HepG2 (cell line): Measurements from ENCODE around the gene TRMT6. TPM values are rescaled to one million over a fixed set of nuclear protein-coding genes. Genes with fewer than 3 reads are reported as not detected.

ENCODE experiments used
- GPN1 ChIP-seq: sonication (generic); formaldehyde crosslinking; IDR thresholded peaks from 2 replicates; pipeline ENCODE4 v1.5.1; 2020; ENCODE audit warnings: missing genetic modification reagents, borderline replicate concordance
- HOXA7 ChIP-seq: sonication (generic); formaldehyde crosslinking; IDR thresholded peaks from 2 replicates; pipeline ENCODE4 v1.8.1; 2022; ENCODE audit warnings: mild to moderate bottlenecking, missing genetic modification reagents, moderate library complexity
- KDM3A ChIP-seq: IDR thresholded peaks from 2 replicates; pipeline ENCODE4 v1.6.1; 2018; ENCODE audit warnings: low read depth, missing compliant biosample characterization
- KLF6 ChIP-seq: IDR thresholded peaks from 2 replicates; pipeline ENCODE4 v1.8.0; 2016; ENCODE audit warnings: missing biosample characterization, missing genetic modification reagents
- MAFK ChIP-seq, 2 experiments: IDR thresholded peaks in 1 of 2; conservative IDR thresholded peaks in 1 of 2; 2 replicates each; pipeline ENCODE4 v1.6.1; 2011; ENCODE audit warnings: improper control_type of control experiment in 2 of 2, low read length in 2 of 2
- NBN ChIP-seq: fragments of 450-650 bp; conservative IDR thresholded peaks from 2 replicates; pipeline ENCODE4 v1.6.1; 2017
- NFYB ChIP-seq: sonication (generic); formaldehyde crosslinking; IDR thresholded peaks from 2 replicates; pipeline ENCODE4 v1.4.0; 2020; ENCODE audit warnings: missing genetic modification reagents
- PAWR ChIP-seq: sonication (generic); formaldehyde crosslinking; IDR thresholded peaks from 2 replicates; pipeline ENCODE4 v1.4.0; 2020; ENCODE audit warnings: missing genetic modification reagents, mild to moderate bottlenecking, borderline replicate concordance
- POLR2AphosphoS5 ChIP-seq: IDR thresholded peaks from 2 replicates; pipeline ENCODE4 v1.6.1; 2012; ENCODE audit warnings: low read depth, low read length
- RNF2 ChIP-seq: fragments of 450-650 bp; conservative IDR thresholded peaks from 2 replicates; pipeline ENCODE4 v1.6.1; 2016; ENCODE audit warnings: low read depth
- RXRB ChIP-seq: IDR thresholded peaks from 2 replicates; pipeline ENCODE4 v1.6.1; 2016; ENCODE audit warnings: borderline replicate concordance, missing genetic modification reagents, missing compliant biosample characterization
- ZC3H4 ChIP-seq: sonication (generic); formaldehyde crosslinking; IDR thresholded peaks from 2 replicates; pipeline ENCODE4 v1.4.0; 2020; ENCODE audit warnings: missing genetic modification reagents, borderline replicate concordance
- ZMYM2 ChIP-seq: sonication (generic); formaldehyde crosslinking; IDR thresholded peaks from 2 replicates; pipeline ENCODE4 v1.8.0; 2022; ENCODE audit warnings: mild to moderate bottlenecking, missing genetic modification reagents
- ZMYM4 ChIP-seq: sonication (generic); formaldehyde crosslinking; IDR thresholded peaks from 2 replicates; pipeline ENCODE4 v1.8.1; 2023; ENCODE audit warnings: mild to moderate bottlenecking, missing genetic modification reagents
- ZNF101 ChIP-seq: sonication (generic); formaldehyde crosslinking; IDR thresholded peaks from 2 replicates; pipeline ENCODE4 v1.4.0; 2020; ENCODE audit warnings: mild to moderate bottlenecking, low read depth, missing genetic modification reagents, borderline replicate concordance
- ZNF720 ChIP-seq: sonication (generic); formaldehyde crosslinking; IDR thresholded peaks from 2 replicates; pipeline ENCODE4 v1.4.0; 2020; ENCODE audit warnings: missing genetic modification reagents
- ZNF746 ChIP-seq: sonication (generic); formaldehyde crosslinking; IDR thresholded peaks from 2 replicates; pipeline ENCODE4 v1.8.0; 2022; ENCODE audit warnings: mild to moderate bottlenecking, missing genetic modification reagents
- ZNF749 ChIP-seq: sonication (generic); formaldehyde crosslinking; IDR thresholded peaks from 2 replicates; pipeline ENCODE4 v1.8.0; 2022; ENCODE audit warnings: mild to moderate bottlenecking, missing genetic modification reagents, moderate library complexity, borderline replicate concordance
- ZNF768 ChIP-seq: sonication (generic); formaldehyde crosslinking; IDR thresholded peaks from 2 replicates; pipeline ENCODE4 v1.4.0; 2020; ENCODE audit warnings: missing genetic modification reagents
- polyA plus RNA-seq, 8 experiments: library from polyadenylated mRNA; depleted of rRNA in 3 of 8; stranded (reverse) in 7 of 8; unstranded in 1 of 8; fragments of >200 nt; fragmentation: Illumina TruSeq in 4 of 8; extraction: Trizol in 4 of 8; gene quantifications; 2 replicates each; pipeline versions ENCODE4 v1.2.1 to v1.2.3, GENCODE V29; 2011 to 2016; ENCODE audit warnings: low read depth in 4 of 8, missing spikeins in 1 of 8, mixed read lengths in 1 of 8; ENCODE audit not compliant: insufficient read depth in 1 of 8
- total RNA-seq, 5 experiments: library from RNA; depleted of rRNA; stranded (reverse); fragments of >200 nt; fragmentation: Illumina TruSeq; extraction: Trizol; gene quantifications; 2 replicates each; pipeline ENCODE4 v1.2.3, GENCODE V29; 2016; ENCODE audit warnings: low read depth in 1 of 5
- TF ChIP-seq, protein P1 (sequence below): sonication (generic); formaldehyde crosslinking; IDR thresholded peaks from 2 replicates; pipeline ENCODE4 v1.4.0; 2020; ENCODE audit warnings: mild to moderate bottlenecking, missing genetic modification reagents
- TF ChIP-seq, protein P2 (sequence below): sonication (generic); formaldehyde crosslinking; IDR thresholded peaks from 2 replicates; pipeline ENCODE4 v1.4.0; 2020; ENCODE audit warnings: missing genetic modification reagents
- TF ChIP-seq, protein P3 (sequence below): sonication (generic); formaldehyde crosslinking; IDR thresholded peaks from 2 replicates; pipeline ENCODE4 v1.4.0; 2020; ENCODE audit warnings: missing genetic modification reagents, borderline replicate concordance

TRMT6 gene
- total and polyA plus RNA-seq, 2 of the 13 experiments (the other 11 are each of a cell fraction or from before 2014, with no cell fraction given) = 10.5 to 37.8 TPM

DNA sequence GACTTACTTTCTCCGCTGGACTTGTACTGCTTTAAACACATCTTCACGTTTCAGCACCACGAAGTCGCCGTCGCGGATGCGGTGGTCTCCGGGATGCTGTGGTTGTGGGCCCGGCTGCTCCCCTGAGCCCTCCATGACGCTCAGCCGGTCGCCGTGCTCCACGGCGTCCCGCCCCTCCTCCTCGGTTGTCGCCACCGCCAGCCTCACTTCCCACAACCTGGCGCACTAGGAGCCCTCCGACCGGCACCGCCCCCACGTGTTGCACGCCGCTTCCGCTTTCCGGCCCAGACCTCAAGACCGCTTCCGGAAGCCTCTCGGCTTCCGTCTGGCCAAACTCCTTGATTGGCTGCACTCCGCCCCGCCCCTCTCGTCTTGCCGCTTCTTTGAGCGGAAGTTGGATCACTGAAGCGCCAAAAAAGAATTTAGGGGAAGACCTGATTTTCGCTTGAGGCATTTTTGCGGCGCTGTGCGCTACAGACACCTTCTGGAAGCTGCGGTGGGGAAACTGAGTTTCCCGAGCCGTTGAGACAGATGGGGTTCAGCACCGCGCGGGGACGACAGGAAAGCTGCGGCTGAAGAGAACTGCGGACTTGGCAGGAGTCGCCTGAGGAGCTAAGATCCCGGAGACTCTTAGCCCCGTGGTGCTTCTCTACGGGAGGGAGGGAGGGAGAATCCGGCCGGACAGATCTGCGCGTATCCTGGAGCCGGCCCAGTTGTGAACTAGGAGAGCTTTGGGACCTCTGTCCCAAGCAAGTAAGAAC, at the start of gene TRMT6, which contains the start of gene MCM8 (continued):
- TF ChIP-seq POLR2AphosphoS5 (peak; percentile 89), ZNF749 (CRISPR knock-in tag) (peak; percentile 92; the same call in 1 of the 2 replicates), KDM3A (CRISPR knock-in tag) (peak; percentile 95), MAFK (conservative IDR thresholded peaks at IDR 0.05 in 1 of 2, IDR thresholded peaks at IDR 0.05 in 1 of 2; ENCODE audit: low read length in 2 of 2) (no peak), NFYB (CRISPR knock-in tag) (peak; percentile 100), ZNF720 (CRISPR knock-in tag) (0 out of 2 replicates have a peak, but pooled peaks have one; percentile 29), HOXA7 (no peak), ZC3H4 (CRISPR knock-in tag) (no peak; the same call in 1 of the 2 replicates), NBN (no peak), GPN1 (CRISPR knock-in tag) (peak; percentile 79; the same call in 1 of the 2 replicates), ZNF101 (CRISPR knock-in tag) (peak; percentile 82; the same call in 1 of the 2 replicates), RNF2 (peak; percentile 89; the same call in 1 of the 2 replicates), ZNF746 (CRISPR knock-in tag) (peak; percentile 77; the same call in 1 of the 2 replicates), RXRB (CRISPR knock-in tag) (peak; percentile 91), KLF6 (peak; percentile 95), ZMYM4 (CRISPR knock-in tag) (peak; percentile 99), ZMYM2 (no peak), PAWR (CRISPR knock-in tag) (peak; percentile 87), ZNF768 (CRISPR knock-in tag) (peak; percentile 80; the same call in 1 of the 2 replicates)
- TF ChIP-seq, protein P1, sequence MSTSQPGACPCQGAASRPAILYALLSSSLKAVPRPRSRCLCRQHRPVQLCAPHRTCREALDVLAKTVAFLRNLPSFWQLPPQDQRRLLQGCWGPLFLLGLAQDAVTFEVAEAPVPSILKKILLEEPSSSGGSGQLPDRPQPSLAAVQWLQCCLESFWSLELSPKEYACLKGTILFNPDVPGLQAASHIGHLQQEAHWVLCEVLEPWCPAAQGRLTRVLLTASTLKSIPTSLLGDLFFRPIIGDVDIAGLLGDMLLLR (CRISPR knock-in tag) = peak; percentile 100
- TF ChIP-seq, protein P2, sequence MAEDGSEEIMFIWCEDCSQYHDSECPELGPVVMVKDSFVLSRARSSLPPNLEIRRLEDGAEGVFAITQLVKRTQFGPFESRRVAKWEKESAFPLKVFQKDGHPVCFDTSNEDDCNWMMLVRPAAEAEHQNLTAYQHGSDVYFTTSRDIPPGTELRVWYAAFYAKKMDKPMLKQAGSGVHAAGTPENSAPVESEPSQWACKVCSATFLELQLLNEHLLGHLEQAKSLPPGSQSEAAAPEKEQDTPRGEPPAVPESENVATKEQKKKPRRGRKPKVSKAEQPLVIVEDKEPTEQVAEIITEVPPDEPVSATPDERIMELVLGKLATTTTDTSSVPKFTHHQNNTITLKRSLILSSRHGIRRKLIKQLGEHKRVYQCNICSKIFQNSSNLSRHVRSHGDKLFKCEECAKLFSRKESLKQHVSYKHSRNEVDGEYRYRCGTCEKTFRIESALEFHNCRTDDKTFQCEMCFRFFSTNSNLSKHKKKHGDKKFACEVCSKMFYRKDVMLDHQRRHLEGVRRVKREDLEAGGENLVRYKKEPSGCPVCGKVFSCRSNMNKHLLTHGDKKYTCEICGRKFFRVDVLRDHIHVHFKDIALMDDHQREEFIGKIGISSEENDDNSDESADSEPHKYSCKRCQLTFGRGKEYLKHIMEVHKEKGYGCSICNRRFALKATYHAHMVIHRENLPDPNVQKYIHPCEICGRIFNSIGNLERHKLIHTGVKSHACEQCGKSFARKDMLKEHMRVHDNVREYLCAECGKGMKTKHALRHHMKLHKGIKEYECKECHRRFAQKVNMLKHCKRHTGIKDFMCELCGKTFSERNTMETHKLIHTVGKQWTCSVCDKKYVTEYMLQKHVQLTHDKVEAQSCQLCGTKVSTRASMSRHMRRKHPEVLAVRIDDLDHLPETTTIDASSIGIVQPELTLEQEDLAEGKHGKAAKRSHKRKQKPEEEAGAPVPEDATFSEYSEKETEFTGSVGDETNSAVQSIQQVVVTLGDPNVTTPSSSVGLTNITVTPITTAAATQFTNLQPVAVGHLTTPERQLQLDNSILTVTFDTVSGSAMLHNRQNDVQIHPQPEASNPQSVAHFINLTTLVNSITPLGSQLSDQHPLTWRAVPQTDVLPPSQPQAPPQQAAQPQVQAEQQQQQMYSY (CRISPR knock-in tag) = no peak; the same call in 1 of the 2 replicates
- TF ChIP-seq, protein P3, sequence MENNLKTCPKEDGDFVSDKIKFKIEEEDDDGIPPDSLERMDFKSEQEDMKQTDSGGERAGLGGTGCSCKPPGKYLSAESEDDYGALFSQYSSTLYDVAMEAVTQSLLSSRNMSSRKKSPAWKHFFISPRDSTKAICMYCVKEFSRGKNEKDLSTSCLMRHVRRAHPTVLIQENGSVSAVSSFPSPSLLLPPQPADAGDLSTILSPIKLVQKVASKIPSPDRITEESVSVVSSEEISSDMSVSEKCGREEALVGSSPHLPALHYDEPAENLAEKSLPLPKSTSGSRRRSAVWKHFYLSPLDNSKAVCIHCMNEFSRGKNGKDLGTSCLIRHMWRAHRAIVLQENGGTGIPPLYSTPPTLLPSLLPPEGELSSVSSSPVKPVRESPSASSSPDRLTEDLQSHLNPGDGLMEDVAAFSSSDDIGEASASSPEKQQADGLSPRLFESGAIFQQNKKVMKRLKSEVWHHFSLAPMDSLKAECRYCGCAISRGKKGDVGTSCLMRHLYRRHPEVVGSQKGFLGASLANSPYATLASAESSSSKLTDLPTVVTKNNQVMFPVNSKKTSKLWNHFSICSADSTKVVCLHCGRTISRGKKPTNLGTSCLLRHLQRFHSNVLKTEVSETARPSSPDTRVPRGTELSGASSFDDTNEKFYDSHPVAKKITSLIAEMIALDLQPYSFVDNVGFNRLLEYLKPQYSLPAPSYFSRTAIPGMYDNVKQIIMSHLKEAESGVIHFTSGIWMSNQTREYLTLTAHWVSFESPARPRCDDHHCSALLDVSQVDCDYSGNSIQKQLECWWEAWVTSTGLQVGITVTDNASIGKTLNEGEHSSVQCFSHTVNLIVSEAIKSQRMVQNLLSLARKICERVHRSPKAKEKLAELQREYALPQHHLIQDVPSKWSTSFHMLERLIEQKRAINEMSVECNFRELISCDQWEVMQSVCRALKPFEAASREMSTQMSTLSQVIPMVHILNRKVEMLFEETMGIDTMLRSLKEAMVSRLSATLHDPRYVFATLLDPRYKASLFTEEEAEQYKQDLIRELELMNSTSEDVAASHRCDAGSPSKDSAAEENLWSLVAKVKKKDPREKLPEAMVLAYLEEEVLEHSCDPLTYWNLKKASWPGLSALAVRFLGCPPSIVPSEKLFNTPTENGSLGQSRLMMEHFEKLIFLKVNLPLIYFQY (CRISPR knock-in tag) = peak; percentile 91
